ENCODE data around the gene ARID1B.
A peak's percentile ranks its signal among the peaks of the same experiment; 100 is the strongest.

ARID1B gene

GRCh38 chr6:157242791-157243190 lies 465.6 kb downstream of the ARID1B start:
- FAIRE-seq (no peak), DNase-seq (ENCODE audit: insufficient read length, low spot score) (no peak)

- DNase-seq (ENCODE audit: insufficient read length, low spot score) = peak; percentile 31
- no peak for FAIRE-seq
These were observed 467.0 kb downstream of the ARID1B start for GRCh38 chr6:157244175-157244574.

GRCh38 chr6:157244780-157245179 lies 467.6 kb downstream of the ARID1B start:
- no peak for DNase-seq (ENCODE audit: insufficient read length, low spot score)
- FAIRE-seq = no peak

- DNase-seq (ENCODE audit: insufficient read length, low spot score) (no peak), FAIRE-seq (no peak)
These were observed 468.3 kb downstream of the ARID1B start for GRCh38 chr6:157245436-157245835.

- DNase-seq (ENCODE audit: insufficient read length, low spot score) (no peak), FAIRE-seq (no peak)
These were observed 469.0 kb downstream of the ARID1B start for GRCh38 chr6:157246048-157246630.

- DNase-seq (ENCODE audit: insufficient read length, low spot score) (no peak), FAIRE-seq (no peak)
These were observed 469.8 kb downstream of the ARID1B start for GRCh38 chr6:157246771-157247484.

- DNase-seq (ENCODE audit: insufficient read length, low spot score) (no peak), FAIRE-seq (no peak)
These were observed 471.1 kb downstream of the ARID1B start for GRCh38 chr6:157248264-157248663.

- FAIRE-seq (no peak), DNase-seq (ENCODE audit: insufficient read length, low spot score) (no peak)
These were observed 472.6 kb downstream of the ARID1B start for GRCh38 chr6:157249826-157250225.

- FAIRE-seq = no peak
These were observed 474.5 kb downstream of the ARID1B start for GRCh38 chr6:157251586-157252247.

GRCh38 chr6:157253017-157253416 lies 475.8 kb downstream of the ARID1B start:
- DNase-seq (ENCODE audit: insufficient read length, low spot score) = no peak
- FAIRE-seq = no peak

More at GRCh38 chr6:157251586-157252247, 474.5 kb downstream of the ARID1B start:
- no peak for DNase-seq (ENCODE audit: insufficient read length, low spot score)

GRCh38 chr6:157253699-157254098 lies 476.5 kb downstream of the ARID1B start:
- DNase-seq (ENCODE audit: insufficient read length, low spot score) (no peak), FAIRE-seq (no peak)

GRCh38 chr6:157254538-157254937 lies 477.4 kb downstream of the ARID1B start:
- DNase-seq (ENCODE audit: insufficient read length, low spot score) (no peak), FAIRE-seq (no peak)

GRCh38 chr6:157255079-157255478 lies 477.9 kb downstream of the ARID1B start:
- FAIRE-seq (no peak), DNase-seq (ENCODE audit: insufficient read length, low spot score) (no peak)

- DNase-seq (ENCODE audit: insufficient read length, low spot score) = no peak
- FAIRE-seq = no peak
These were observed 481.7 kb downstream of the ARID1B start for GRCh38 chr6:157258878-157259277.

- peak; percentile 54 for FAIRE-seq
These were observed 482.3 kb downstream of the ARID1B start for GRCh38 chr6:157259443-157259842.

More at GRCh38 chr6:157259443-157259842, 482.3 kb downstream of the ARID1B start:
- no peak for DNase-seq (ENCODE audit: insufficient read length, low spot score)
